ENCODE data around the gene AVPR2.

Gene AVPR2

GRCh38 chrX:153913701-153914100 is 9.2 kb downstream of the AVPR2 start:
- TF ChIP-seq POLR2AphosphoS5 (IDR thresholded peaks at IDR 0.05; ENCODE audit: low read depth, low read length): no peak
- no peak for TF ChIP-seq SIN3A (IDR thresholded peaks at IDR 0.05; ENCODE audit: borderline replicate concordance, insufficient read depth, low read length)
- no peak for TF ChIP-seq FOXP2 (optimal IDR thresholded peaks at IDR 0.05; ENCODE audit: borderline replicate concordance, extremely low read depth, extremely low read length, insufficient read depth)
- no peak for TF ChIP-seq REST (IDR thresholded peaks at IDR 0.05; ENCODE audit: insufficient read depth in 1 of 2, low read depth in 2 of 2, low read length in 2 of 2)
- no peak for TF ChIP-seq TAF1 (IDR thresholded peaks at IDR 0.05; ENCODE audit: borderline replicate concordance, insufficient read depth, low read length)

- TF ChIP-seq SIN3A (IDR thresholded peaks at IDR 0.05; ENCODE audit: borderline replicate concordance, insufficient read depth, low read length) (no peak), POLR2AphosphoS5 (IDR thresholded peaks at IDR 0.05; ENCODE audit: low read depth, low read length) (no peak), REST (IDR thresholded peaks at IDR 0.05; ENCODE audit: insufficient read depth in 1 of 2, low read depth in 2 of 2, low read length in 2 of 2) (no peak), FOXP2 (optimal IDR thresholded peaks at IDR 0.05; ENCODE audit: borderline replicate concordance, extremely low read depth, extremely low read length, insufficient read depth) (no peak), TAF1 (IDR thresholded peaks at IDR 0.05; ENCODE audit: borderline replicate concordance, insufficient read depth, low read length) (no peak)
Observed at GRCh38 chrX:153917869-153918268, 13.4 kb downstream of the AVPR2 start.

- TF ChIP-seq TAF1 (IDR thresholded peaks at IDR 0.05; ENCODE audit: borderline replicate concordance, insufficient read depth, low read length): no peak
- no peak for TF ChIP-seq FOXP2 (optimal IDR thresholded peaks at IDR 0.05; ENCODE audit: borderline replicate concordance, extremely low read depth, extremely low read length, insufficient read depth)
- TF ChIP-seq POLR2AphosphoS5 (IDR thresholded peaks at IDR 0.05; ENCODE audit: low read depth, low read length): no peak
- no peak for TF ChIP-seq REST (IDR thresholded peaks at IDR 0.05; ENCODE audit: insufficient read depth in 1 of 2, low read depth in 2 of 2, low read length in 2 of 2)
- TF ChIP-seq SIN3A (IDR thresholded peaks at IDR 0.05; ENCODE audit: borderline replicate concordance, insufficient read depth, low read length): no peak
Observed at GRCh38 chrX:153919281-153919680, 14.8 kb downstream of the AVPR2 start.

- TF ChIP-seq REST (IDR thresholded peaks at IDR 0.05; ENCODE audit: insufficient read depth in 1 of 2, low read depth in 2 of 2, low read length in 2 of 2) (no peak), FOXP2 (optimal IDR thresholded peaks at IDR 0.05; ENCODE audit: borderline replicate concordance, extremely low read depth, extremely low read length, insufficient read depth) (no peak), POLR2AphosphoS5 (IDR thresholded peaks at IDR 0.05; ENCODE audit: low read depth, low read length) (no peak), SIN3A (IDR thresholded peaks at IDR 0.05; ENCODE audit: borderline replicate concordance, insufficient read depth, low read length) (no peak), TAF1 (IDR thresholded peaks at IDR 0.05; ENCODE audit: borderline replicate concordance, insufficient read depth, low read length) (no peak)
Observed at GRCh38 chrX:153920546-153920945, 16.1 kb downstream of the AVPR2 start.

GRCh38 chrX:153921070-153921469 is 16.6 kb downstream of the AVPR2 start:
- TF ChIP-seq REST (IDR thresholded peaks at IDR 0.05; ENCODE audit: insufficient read depth in 1 of 2, low read depth in 2 of 2, low read length in 2 of 2) (no peak), POLR2AphosphoS5 (IDR thresholded peaks at IDR 0.05; ENCODE audit: low read depth, low read length) (no peak), FOXP2 (optimal IDR thresholded peaks at IDR 0.05; ENCODE audit: borderline replicate concordance, extremely low read depth, extremely low read length, insufficient read depth) (no peak), SIN3A (IDR thresholded peaks at IDR 0.05; ENCODE audit: borderline replicate concordance, insufficient read depth, low read length) (no peak), TAF1 (IDR thresholded peaks at IDR 0.05; ENCODE audit: borderline replicate concordance, insufficient read depth, low read length) (no peak)
